Fibroblast of the aortic adventitia (primary cell): ENCODE measurements around the gene RRP1B. TPM values are rescaled to one million over a fixed set of nuclear protein-coding genes. Genes with fewer than 3 reads are reported as not detected.

Experiments used
- DNase-seq: peaks from one replicate; pipeline ENCODE4 v3.0.0-alpha.2; 2010; ENCODE audit warnings: low read depth
- H3K4me3 ChIP-seq: 2 replicates; pipeline ENCODE4 v1.5.1; 2011; ENCODE audit warnings: low read depth, mild to moderate bottlenecking, control low read depth, low read length, moderate library complexity
- total RNA-seq: library from RNA; depleted of rRNA; stranded (reverse); fragments of >200 nt; gene quantifications from 2 replicates; pipeline ENCODE4 v1.2.3, GENCODE V29; 2012; ENCODE audit warnings: low replicate concordance
- TF ChIP-seq, protein P1 (sequence below): IDR thresholded peaks from 2 replicates; pipeline ENCODE4 v1.5.1; 2011; ENCODE audit warnings: mild to moderate bottlenecking, low read length, control low read depth, inconsistent platforms; ENCODE audit not compliant: insufficient read depth

Gene RRP1B
- total RNA-seq, 1 donor = 24.2 TPM

- TF ChIP-seq, protein P1, sequence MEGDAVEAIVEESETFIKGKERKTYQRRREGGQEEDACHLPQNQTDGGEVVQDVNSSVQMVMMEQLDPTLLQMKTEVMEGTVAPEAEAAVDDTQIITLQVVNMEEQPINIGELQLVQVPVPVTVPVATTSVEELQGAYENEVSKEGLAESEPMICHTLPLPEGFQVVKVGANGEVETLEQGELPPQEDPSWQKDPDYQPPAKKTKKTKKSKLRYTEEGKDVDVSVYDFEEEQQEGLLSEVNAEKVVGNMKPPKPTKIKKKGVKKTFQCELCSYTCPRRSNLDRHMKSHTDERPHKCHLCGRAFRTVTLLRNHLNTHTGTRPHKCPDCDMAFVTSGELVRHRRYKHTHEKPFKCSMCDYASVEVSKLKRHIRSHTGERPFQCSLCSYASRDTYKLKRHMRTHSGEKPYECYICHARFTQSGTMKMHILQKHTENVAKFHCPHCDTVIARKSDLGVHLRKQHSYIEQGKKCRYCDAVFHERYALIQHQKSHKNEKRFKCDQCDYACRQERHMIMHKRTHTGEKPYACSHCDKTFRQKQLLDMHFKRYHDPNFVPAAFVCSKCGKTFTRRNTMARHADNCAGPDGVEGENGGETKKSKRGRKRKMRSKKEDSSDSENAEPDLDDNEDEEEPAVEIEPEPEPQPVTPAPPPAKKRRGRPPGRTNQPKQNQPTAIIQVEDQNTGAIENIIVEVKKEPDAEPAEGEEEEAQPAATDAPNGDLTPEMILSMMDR = no peak
- no peak overlapping the region for H3K4me3 ChIP-seq
- no peak for DNase-seq
These were observed 31.9 kb downstream of the RRP1B start for GRCh38 chr21:43691086-43691795.

- H3K4me3 ChIP-seq = no peak overlapping the region
- TF ChIP-seq, protein P1 = no peak
- DNase-seq = no peak
These were observed 32.4 kb downstream of the RRP1B start for GRCh38 chr21:43691801-43692200.

GRCh38 chr21:43692949-43693348 is 33.6 kb downstream of the RRP1B start:
- DNase-seq = no peak
- H3K4me3 ChIP-seq = no peak overlapping the region
- TF ChIP-seq, protein P1 = no peak

DNA sequence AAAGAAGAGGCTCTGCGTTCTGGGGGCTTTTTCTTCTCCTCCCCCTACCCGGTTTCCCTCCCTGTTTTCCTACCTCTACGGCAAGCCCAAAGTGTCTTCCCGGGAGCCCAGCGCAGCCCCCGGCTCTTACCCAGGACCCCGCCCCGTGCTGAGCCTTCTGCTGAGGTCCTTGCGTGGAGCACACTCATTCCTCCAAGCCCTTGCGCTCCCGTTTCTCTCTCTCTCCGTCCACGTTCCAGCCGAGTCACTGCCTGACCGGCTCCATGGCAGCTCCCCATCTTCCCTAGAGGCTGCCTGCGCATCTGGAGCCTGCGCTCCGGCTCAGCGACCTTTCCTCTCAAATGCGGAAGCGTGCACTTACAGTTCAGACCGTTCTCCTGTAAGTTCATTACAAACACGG is 34.6 kb downstream of the RRP1B start:
- TF ChIP-seq, protein P1 = no peak
- DNase-seq = no peak

DNA sequence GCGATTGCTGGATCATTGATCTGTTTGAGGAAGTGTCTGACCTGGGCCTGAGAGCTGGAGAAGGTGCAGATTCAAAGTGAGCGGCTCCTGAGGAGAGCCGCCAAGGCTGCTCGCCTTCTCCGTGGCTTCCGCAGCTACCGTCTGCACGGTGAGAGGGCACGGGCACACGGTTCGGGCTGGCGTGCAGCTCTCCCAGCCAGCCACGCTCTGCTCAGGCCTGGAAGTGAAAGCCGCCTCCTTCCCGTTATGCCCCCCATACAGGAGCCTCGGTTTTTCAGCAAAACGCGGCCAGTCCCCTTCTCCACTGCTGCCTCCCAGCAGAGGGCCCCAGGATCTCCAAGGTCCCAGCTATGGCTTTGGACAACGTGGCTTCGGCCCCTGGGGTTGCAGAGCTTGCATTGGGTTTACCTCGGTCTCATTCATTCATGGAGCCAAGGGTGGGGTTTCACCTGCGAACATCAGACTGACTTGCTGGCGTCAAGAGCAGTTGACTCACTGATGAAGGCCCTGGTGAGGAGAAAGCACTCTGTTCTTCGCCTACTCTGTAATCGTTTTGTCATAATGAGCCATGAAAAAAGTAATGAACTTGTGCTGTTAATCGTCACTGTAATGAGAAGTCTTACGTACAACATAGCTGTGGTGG is 35.2 kb downstream of the RRP1B start:
- no peak for DNase-seq
- TF ChIP-seq, protein P1 = no peak
- no peak overlapping the region for H3K4me3 ChIP-seq

More for the DNA sequence above, 34.6 kb downstream of the RRP1B start:
- no peak overlapping the region for H3K4me3 ChIP-seq

DNA sequence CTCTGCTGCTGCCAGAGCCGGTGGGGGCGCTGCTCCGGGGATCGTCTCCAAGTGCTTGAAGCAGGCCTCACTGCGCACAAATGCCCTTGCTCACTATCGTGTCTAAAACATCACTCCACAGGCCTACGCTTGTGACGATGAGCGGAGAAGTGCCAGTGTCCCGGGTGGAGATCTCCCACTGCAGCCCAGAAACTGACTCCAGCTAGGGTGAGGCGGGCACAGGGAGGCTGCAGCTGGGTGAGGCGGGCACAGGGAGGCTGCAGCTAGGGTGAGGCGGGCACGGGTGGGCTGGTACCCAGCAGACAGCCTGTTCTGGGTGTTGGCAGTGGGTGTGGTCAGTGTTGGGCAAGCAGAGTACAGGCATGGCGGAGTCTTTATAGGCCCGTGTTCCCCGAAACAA is 36.9 kb downstream of the RRP1B start:
- DNase-seq = no peak
- H3K4me3 ChIP-seq = no peak overlapping the region
- TF ChIP-seq, protein P1 = no peak
